DOHH2 (cell line): Measurements from ENCODE around the gene SIPA1L2.

Experiments
- CTCF ChIP-seq: fragments of 200-600 bp; sonication (generic); IDR thresholded peaks from one replicate; pipeline ENCODE4 v1.5.1; 2014; ENCODE audit warnings: antibody characterized with exemption, mild to moderate bottlenecking, low read depth, low read length; ENCODE audit not compliant: poor library complexity, severe bottlenecking
- EZH2phosphoT487 ChIP-seq: fragments of 200-600 bp; sonication (generic); IDR thresholded peaks from 2 replicates; pipeline ENCODE4 v1.6.1; 2017; ENCODE audit warnings: borderline replicate concordance, mild to moderate bottlenecking, antibody characterized with exemption, low read length, moderate library complexity, mixed read lengths

DNA sequence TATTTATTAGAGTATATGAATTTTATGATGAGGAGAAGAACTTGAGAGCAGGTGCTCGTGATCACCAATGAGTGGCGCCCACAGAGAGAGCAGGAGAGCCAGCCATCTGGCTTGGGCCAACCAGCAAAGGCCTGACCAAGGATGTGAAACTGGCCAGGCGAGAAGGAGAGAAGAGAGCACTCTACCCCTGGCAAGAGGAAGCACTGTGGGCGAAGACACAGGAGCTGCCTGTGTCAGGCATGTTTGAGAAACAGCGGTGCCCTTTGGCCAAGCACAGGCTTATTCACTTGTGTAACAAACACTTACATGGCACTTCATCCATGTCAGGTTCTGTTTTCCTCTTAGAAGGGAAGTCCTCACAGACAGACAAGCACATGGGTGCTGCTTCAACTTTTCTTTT, 4.2 kb upstream of the SIPA1L2 start:
- TF ChIP-seq CTCF (no peak), EZH2phosphoT487 (no peak)
